HG02981 (cell line): ENCODE data around the gene C2orf68.
A peak's percentile ranks its signal among the peaks of the same experiment; 100 is the strongest.
"Not testable (repeated sequence)": the region's sequence is repeated elsewhere in the genome, so short reads cannot be mapped to it uniquely, and the experiment has no call there.

Experiments used
- ATAC-seq: cut with Tn5 transposase; IDR thresholded peaks from one replicate; pipeline ENCODE4 v1.9.1; 2021; ENCODE audit warnings: mild to moderate bottlenecking, moderate library complexity; ENCODE audit not compliant: unreplicated experiment

C2orf68 gene

DNA sequence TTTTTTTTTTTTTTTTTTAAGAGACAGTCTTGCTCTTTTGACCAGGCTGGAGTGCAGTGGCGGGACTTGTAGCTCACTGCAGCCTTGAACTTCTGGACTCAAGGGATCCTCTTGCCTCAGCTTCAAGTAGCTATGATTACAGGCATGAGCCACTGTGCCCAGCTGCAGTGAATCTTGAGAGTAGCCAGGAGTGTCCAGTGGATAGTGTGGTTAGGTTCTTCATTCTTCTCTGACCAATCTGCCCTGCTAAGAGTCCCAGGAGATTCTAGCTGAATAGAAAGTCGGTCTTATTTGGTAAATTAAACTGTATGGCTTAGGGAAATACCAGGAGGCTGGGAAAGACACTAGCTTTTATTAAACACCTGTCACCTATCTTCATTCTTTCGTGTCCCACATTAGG lies 19.4 kb upstream of the C2orf68 start:
- no peak for ATAC-seq

DNA sequence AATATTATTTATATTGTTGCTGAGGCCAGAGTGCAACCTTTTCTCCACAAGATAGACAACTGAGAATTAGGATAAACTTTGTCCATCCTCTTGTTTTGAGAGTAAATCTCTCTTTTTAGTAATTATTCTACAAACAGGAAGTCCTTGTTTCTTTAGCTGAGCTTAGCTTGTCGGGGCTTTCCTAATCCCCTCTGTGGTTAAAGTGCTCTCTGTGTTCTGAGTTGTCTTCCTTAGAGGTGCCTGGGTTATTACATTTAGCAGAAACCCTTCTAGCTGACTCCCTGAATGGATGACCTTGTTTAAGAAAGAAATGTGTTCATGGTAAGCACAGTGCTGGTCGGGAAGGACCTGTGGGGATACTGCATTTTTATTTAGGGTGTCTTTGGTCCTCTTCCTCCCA lies 16.8 kb upstream of the C2orf68 start:
- ATAC-seq = no peak

DNA sequence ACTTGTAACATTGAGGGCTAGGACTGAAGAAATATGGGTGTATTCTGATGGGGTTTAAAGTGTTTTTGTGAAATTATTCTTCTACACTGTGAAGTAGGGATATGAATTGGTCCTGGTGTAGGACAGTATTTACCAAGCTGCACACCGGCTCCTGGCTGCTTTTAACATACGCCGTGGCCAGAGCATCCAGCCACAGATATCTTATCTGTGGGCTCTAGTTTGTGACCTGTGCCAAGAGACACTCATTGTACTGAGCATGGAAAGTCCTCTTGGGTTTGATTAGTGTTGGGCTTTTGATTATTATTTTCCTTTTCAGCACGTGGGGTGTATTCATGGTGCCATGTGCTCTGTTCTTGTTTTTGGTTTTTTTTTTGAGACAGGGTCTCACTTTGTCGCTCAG lies 12.1 kb upstream of the C2orf68 start:
- no peak for ATAC-seq

DNA sequence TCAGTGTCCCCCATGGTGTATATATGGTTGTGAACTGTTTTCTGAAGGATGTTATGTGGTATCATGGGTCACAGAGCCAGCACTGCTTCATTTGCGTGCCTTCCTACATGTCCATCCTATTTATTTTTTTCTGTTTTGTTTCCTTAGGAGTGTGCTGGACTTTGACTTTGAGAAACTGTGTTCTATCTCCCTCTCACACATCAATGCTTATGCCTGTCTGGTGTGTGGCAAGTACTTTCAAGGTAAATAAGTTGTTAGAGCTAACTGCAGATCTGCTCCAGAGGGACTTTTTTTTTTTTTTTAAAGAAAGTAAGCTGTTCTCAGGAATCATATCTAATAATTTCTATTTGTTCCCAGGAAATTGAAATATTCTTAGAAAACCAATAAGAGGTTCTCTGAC lies 9.5 kb upstream of the C2orf68 start:
- ATAC-seq = no peak

DNA sequence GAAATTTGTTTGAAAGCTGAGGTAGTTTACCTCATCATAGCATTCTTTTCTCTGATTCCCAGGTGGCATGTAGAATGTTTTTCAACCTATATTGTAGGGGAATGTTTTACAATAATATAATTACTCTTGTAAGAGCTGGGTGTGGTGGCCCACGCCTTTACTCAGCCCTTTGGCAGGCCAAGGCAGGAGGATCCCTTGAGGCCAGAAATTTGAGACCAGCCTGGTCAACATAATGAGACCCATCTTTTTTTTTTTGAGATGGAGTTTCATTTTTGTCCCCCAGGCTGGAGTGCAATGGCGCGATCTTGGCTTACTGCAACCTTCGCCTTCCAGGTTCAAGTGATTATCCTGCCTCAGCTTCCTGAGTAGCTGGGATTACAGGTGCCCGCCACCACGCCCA lies 7.8 kb upstream of the C2orf68 start:
- no peak for ATAC-seq

DNA sequence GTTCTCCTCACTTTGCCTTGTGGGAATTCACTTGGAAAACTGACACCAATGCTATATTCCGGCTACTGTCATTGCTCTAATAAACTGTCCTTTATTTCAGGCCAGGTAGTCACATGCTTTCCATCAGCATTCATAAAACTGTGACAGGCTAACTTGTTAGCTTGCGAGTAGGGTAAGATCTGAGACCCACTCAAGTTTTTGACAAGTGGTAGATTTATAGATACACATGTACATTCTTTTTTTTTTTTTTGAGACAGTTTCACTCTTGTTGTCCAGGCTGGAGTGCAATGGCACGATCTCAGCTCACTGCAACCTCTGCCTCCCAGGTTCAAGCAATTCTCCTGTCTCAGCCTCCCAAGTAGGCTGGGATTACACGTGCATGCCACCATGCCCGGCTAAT lies 5.9 kb upstream of the C2orf68 start:
- not testable (repeated sequence) for ATAC-seq

DNA sequence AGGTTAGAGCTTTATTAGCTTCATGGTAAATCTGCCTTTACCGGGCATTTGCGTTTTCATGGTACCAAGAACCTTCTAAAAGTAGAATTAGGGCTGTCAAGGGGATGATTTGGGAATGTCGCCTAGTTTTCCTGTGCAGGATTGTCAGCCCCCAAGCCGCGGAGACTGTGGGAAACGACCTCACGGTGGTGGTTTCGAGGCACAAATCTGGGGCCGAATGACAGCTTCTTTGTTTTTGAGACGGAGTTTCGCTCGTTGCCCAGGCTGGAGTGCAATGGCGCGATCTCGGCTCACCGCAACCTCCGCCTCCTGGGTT lies 3.5 kb upstream of the C2orf68 start:
- no peak for ATAC-seq

DNA sequence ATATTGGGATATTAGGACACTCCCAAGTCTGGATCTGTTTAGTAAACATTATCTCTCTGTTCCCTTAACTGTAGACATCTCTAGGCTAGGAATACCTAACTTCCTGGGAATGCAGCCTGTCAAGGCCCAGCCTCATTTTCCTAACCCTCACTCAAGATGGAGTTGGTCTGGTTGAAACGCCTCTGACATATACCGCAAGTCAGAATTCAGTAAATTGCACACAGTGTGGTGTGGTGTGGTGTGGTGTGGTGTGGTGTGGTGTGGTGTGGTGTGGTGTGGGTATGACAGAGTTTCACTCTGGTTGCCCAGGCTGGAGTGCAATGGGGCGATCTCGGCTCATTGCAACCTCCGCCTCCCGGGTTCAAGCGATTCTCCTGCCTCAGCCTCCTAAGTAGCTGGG lies 2.9 kb upstream of the C2orf68 start:
- ATAC-seq = not testable (repeated sequence)

DNA sequence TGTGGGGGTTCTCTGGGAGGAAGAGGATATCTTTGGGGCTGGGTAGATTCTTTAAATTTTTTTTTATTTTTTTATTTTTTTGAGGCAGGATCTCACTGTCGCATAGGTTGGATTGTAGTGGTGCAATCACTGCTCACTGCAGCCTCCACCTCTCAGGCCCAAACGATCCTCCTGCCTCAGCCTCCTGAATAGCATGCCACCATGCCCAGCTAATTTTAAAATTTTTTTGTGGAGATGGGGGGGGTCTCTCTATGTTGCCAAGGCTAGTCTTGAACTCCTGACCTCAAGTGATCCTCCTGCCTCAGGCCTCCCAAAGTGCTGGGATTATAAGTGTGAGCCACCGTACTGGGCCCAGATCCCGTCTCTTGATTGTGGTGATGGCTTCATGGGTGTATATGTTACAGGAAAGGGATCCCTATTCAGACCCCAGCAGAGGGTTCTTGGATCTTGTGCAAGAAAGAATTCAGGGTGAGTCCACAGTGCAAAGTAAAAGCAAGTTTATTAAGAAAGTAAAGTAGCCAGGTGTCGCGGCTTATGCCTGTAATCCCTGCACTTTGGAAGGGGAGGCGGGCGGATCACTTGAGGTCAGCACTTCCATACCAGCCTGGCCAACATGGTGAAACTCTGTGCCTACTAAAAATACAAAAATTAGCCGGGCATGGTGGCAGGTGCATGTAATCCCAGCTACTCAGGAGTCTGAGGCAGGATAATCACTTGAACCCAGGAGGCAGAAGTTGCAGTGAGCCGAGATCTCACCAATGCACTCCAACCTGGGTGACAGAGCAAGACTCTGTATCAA lies 2.0 kb upstream of the C2orf68 start:
- ATAC-seq = no peak

DNA sequence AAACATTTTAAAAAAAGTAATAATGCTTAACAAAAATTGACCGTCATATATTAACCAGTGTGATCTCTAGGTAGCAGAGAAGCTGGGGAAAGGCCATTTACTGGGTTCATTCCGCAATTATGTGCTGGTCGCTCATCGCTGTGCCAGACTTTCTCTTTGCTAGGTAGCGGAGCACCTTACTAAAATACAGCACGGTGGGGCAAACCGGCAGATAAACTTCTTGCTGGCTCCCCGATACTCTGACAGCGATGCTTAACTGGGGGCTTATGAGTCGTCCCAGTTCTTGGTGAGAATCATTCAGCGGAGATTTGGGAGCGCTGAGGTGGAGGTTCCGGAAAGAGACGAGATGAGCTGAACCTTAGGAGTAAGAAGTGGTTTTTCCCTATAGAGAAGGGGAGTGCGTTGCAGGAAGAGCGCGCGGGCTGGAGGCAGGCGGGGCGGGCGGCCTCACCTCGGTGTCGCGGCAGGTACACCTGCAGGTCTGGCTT lies 605 bp downstream of the C2orf68 start:
- ATAC-seq = no peak

DNA sequence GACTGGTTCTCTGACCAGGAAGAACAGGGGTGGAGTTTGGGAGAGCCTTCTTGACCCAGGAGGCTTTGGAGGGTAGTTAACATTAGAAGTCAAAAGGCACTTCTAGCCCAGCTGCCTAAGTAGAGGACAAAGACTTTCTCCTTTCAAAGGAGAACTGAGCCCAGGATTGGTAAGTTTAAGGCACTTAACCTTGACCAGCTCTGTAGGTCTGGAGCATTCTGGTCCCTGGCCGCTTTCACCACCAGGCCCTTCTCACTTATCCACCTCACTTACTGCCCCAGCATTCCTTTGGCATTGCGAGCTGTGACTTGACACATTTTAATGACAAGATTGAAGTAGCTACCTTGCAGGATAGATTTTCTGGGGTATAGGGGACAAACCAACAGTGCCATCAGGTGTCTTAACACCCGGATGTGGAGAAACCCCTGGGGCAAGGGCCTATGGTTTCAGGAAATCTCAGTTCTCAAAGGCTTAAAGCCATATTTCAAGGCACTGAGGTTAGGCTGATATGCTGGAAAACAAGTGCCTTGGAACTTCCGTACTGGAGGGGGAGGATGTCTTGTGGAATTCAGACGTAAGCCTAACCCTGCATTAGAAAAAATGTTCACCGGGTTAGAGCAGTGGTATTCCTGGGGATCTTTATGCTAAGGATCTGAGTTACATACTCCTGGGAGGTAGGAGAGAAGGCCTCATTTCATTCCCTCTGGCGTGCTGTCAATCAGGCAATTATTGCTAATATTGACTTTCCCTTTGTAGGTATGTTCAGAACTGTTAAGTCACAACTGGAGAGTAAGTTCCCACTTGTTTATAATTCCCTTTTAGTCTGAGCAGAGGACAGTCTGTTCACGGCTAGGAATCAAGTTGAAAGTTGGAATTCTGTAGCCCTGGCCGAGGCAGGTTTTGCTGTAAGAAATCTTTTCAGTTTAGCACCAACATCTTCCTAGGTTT lies 4.3 kb downstream of the C2orf68 start:
- ATAC-seq = no peak

DNA sequence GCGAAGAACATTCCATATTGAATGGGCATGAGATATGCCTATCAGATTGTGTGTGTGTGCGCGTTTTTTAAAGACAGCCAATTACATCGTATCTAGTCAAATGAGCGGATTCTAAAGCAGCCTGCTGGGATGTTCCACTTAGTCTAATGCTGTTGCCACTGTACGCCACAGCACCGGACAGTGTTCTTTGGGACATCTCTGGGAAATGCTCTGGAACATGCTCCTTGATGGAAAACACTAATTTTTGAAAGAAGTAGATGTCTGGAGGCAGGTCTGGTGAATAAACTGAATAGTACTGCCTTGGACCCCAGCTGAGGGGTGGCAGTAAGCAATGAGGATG lies 5.8 kb downstream of the C2orf68 start:
- no peak for ATAC-seq

DNA sequence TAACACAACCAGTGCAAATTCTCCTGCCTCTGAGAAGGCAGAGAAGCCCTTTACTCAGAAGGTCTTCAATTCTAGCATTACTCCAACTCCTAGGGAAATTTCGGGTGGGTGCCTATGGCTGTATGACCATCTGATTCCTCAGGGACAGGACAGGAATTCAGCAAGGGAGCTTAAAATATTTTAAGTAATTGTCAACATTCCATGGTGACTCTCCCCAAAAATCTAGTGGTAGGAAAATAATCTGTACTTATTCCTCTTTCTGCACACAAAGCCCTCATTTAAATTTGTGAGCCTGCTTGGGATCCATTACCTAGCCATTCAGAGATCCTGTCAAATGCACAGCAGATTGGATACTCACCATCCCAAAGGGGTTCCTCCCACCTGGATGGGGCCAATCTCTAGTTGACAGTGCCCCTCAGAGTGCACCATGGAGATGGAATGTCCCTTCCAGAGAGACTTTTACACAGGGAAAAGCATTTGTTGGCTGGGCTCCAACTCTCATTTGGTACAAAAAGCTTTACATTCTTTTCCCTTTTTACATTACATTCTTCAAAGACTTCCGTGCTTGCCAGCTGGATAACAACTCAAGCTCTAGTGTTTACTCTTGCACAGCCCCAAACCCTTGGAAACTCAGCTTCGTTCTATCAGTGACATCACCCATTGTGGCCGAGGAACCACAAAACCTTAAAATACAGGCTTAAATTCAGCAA lies 6.3 kb downstream of the C2orf68 start:
- no peak for ATAC-seq

DNA sequence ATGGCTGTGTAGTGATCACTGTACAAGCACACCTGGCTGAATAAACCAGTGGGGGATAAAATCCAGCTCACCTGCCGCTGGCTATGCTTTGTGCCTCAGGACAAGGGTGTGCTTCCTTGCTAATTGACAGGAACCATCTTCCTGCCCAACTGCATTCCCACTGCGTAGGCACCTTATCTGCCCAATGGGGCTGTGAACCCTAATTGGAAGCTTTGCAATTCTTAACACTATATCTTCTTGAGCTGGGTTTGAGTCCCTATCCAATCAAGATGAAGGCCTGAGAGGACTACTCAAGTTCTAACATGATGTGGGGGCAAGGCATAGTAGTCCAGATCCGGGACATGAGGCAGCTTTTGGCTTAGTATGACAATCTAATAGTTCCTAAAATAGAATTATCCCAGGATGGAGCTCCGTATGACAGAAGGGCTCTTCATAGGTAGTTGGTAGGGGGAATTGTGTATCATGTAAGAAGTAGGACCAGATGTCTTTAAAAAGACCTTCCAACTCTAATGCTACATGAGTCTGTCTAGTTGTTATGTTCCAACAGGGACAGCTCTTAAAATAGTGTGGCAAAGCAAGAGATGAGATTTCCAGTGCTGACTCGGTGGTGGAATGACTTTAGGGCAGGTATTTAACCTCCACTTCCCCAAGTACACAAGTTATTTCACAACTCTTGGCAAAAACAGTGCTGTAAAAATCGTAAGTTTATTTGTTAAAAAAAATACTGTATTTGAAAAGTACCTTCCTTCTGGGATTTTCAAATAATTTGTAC lies 7.1 kb downstream of the C2orf68 start:
- ATAC-seq = no peak

DNA sequence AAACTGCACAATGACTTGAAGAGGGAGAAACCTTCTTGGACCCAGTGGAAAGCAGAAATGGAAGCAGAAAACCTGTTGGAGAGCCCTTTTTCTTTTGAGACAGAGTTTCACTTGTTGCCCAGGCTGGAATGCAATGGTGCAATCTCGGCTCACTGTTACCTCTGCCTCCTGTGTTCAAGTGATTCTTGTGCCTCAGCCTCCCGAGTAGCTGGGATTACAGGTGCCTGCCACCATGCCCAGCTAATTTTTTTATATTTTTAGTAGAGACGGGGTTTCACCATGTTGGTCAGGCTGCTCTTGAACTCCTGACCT lies 7.8 kb downstream of the C2orf68 start:
- ATAC-seq = not testable (repeated sequence)

DNA sequence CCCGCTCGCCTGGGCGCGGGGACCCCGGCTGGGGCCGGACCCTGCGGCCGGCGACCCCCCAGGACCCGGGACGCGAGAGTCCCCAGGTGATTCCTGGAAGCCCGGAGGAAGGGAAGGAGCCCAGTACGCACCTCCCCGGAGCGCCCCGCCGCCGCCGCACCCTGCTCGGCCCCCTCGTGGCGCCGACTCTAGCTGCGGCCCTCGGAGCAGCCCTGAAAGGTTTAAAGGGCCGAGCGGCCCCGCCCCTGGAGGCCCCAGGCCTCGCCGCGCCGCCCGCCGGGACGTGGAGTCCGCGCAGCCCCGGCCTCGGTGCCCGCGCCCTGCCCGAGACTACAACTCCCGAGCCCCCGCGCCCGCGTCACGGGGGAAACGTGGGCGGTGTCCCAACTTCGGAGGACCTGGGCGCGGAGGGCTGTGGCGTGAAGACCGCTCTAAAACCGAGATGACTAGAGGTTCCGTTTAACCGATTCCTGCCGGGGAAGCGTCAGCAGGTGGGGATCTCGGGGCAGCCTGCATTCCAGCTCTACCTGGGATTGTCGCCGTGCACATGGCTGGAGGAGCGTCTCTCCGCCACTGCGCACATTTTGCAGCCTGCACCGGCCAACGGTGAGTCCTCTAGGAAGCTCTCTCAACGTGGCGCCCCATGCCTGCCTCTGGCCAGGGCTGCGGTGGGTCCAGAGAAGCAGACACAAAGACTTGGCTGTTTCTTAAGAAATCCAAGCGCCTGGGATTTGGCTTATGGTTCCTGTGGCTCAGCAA lies 9.2 kb downstream of the C2orf68 start, which contains the start of gene TMEM150A:
TMEM150A (minus strand) TSS at position 223 of the 759 bp plus-strand sequence. CDS start 750 bp downstream, outside the sequence.
- peak; percentile 96 for ATAC-seq

DNA sequence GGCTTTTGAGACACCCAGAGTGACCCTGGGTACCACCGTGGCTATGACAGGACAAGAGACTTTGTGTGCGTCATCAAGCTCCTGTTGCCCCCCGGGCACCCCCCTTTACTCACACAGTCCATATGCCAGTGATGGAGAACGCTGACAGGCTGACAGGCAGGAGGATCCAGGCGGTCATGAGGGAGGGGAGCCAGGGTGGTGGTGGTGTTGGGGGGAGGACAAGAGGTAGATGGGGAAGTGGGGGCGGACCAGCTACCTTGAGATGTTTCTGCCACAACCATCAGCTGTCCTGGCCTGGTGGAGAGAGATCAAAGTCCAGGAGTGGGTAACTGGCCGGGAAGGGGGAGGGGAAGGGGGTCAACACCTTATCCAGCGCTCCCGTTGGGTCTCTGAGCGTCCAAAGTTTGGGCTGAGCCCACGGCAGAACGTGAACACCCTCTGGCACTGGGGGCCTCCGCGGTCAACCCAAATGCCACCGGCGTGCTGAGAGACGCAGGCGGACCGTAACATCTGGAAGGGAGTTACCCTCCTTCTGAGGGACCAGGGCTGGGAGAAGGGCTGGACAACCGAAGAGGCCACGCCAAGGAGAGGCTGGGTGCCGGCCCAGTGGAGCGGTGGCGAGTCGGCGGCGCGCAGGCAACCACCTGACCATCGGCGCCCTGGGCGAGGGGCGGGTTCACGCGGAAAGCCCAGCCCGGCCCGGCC lies 9.9 kb downstream of the C2orf68 start:
- ATAC-seq = peak; percentile 27

DNA sequence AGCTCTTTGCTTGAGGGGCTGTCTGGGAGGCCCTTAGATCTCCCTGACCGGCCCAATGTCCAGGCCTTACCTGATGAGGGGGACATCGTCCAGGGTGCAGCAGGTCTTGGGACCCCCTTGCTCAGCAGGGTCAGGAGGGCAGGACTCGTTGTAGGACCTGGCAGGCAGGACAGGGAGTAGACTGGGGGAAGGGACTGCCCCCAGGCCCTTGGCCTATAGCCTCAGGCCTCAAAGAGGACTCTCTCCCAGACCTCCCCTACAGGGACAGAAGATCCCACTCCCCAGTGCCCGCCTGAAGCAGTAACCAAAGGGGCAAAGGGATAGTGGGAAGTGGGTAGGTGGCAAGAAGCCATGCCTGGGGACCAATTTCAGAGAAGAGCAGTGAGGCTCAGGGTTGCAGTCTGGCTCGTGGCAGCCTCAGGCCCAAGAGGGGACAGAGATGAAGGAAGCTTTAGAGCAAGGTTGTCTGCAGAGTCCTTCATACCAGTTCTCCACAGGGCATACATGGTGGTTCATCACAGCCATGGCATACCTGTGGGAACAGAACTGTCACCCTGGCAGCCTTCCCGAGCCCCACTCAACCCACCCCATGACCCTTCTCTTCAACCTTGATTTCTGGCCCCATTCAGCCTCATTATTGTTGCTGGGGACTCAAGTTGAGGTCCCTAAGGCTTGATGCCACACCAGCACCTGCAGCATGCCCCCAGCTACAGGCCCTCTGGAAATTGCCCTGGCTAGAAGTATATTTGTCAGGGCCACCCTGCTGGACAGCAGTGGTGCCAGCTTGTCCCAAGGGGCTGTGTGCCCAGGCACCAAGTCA lies 10.7 kb downstream of the C2orf68 start:
- ATAC-seq = no peak

DNA sequence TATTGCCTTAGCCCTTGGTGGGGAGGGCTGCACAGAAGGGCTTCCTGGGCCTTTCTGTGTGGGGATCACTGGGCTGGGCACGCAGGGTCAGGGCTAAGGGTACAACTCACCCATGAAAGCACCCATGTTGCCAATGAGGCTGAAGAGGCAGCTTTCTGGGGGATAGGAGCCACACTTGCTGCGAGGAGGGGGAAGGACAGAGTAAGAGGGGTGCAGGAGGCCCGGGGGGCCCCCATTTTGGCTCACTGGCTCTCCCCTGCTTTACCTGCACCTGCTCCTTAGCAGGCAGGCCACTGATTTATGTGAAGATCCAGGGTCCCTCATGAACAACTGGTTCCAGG lies 11.7 kb downstream of the C2orf68 start:
- no peak for ATAC-seq
